Neural cell (in vitro differentiated cells): ENCODE data around the gene LDLRAD3. TPM values are rescaled to one million over a fixed set of nuclear protein-coding genes. Genes with fewer than 3 reads are reported as not detected.

Source experiments
- H2AFZ ChIP-seq: fragments of 200-600, 300-800 bp; sonication (generic), shearing (Covaris generic); 2 replicates; pipeline ENCODE4 v1.6.0; 2014; ENCODE audit warnings: low read depth, mild to moderate bottlenecking, antibody characterized with exemption, low read length, moderate library complexity
- H3F3A ChIP-seq: fragments of 200-600 bp; shearing (Covaris generic); 2 replicates; pipeline ENCODE4 v1.6.1; 2016; ENCODE audit warnings: mild to moderate bottlenecking, moderate library complexity, mixed read lengths, antibody characterized with exemption, low read length; ENCODE audit not compliant: insufficient read depth, poor library complexity, severe bottlenecking
- H3K27ac ChIP-seq: fragments of 200-600, 300-800 bp; sonication (generic), shearing (Covaris generic); 2 replicates; pipeline ENCODE4 v1.5.1; 2014; ENCODE audit warnings: mild to moderate bottlenecking, low read length, moderate library complexity
- H3K27me3 ChIP-seq: fragments of 300-800, 200-600 bp; sonication (generic), shearing (Covaris generic); 2 replicates; pipeline ENCODE4 v1.6.0; 2014; ENCODE audit warnings: mild to moderate bottlenecking, low read depth, low read length, moderate library complexity; ENCODE audit not compliant: insufficient read depth
- H3K36me3 ChIP-seq: fragments of 300-800, 200-600 bp; sonication (generic), shearing (Covaris generic); 2 replicates; pipeline ENCODE4 v1.5.1; 2014; ENCODE audit warnings: mild to moderate bottlenecking, antibody characterized with exemption, low read length, moderate library complexity; ENCODE audit not compliant: insufficient read depth
- H3K4me2 ChIP-seq: fragments of 300-800, 200-600 bp; sonication (generic), shearing (Covaris generic); 2 replicates; pipeline ENCODE4 v1.6.0; 2014; ENCODE audit warnings: mild to moderate bottlenecking, low read length
- H3K4me3 ChIP-seq: fragments of 300-800, 200-600 bp; sonication (generic), shearing (Covaris generic); 2 replicates; pipeline ENCODE4 v1.5.1; 2014; ENCODE audit warnings: mild to moderate bottlenecking, low read length, moderate library complexity
- H3K79me2 ChIP-seq: fragments of 200-600 bp; shearing (Covaris generic); replicated peaks from 2 replicates; pipeline ENCODE4 v1.6.0; 2014; ENCODE audit warnings: mild to moderate bottlenecking, low read length, moderate library complexity; ENCODE audit not compliant: insufficient read depth
- H3K9ac ChIP-seq: fragments of 300-800, 200-600 bp; sonication (generic), shearing (Covaris generic); 2 replicates; pipeline ENCODE4 v1.6.1; 2016; ENCODE audit warnings: mild to moderate bottlenecking, low read length, mixed read lengths
- H3K9me2 ChIP-seq: fragments of 200-600 bp; shearing (Covaris generic); 2 replicates; pipeline ENCODE4 v1.6.1; 2016; ENCODE audit warnings: mild to moderate bottlenecking, low read length, mixed read lengths; ENCODE audit not compliant: insufficient read depth
- H3K9me3 ChIP-seq: fragments of 200-600, 300-800 bp; sonication (generic), shearing (Covaris generic); 2 replicates; pipeline ENCODE4 v1.6.1; 2016; ENCODE audit warnings: mild to moderate bottlenecking, mixed run types, low read length, moderate library complexity, mixed read lengths
- H4K20me1 ChIP-seq: fragments of 200-600 bp; shearing (Covaris generic); 2 replicates; pipeline ENCODE4 v1.6.1; 2016; ENCODE audit warnings: mild to moderate bottlenecking, mixed run types; ENCODE audit not compliant: insufficient read depth
- CTCF ChIP-seq: fragments of 450-650 bp; IDR thresholded peaks from 2 replicates; pipeline ENCODE4 v1.5.1; 2014; ENCODE audit warnings: antibody characterized with exemption, mild to moderate bottlenecking, moderate library complexity; ENCODE audit not compliant: poor library complexity, severe bottlenecking
- EP300 ChIP-seq: fragments of 450-650 bp; conservative IDR thresholded peaks from 2 replicates; pipeline ENCODE4 v1.6.1; 2014; ENCODE audit warnings: antibody characterized with exemption, mild to moderate bottlenecking, moderate library complexity; ENCODE audit not compliant: poor library complexity, severe bottlenecking
- EZH2 ChIP-seq: fragments of 200-600, 300-800 bp; shearing (Covaris generic), sonication (generic); IDR thresholded peaks from 2 replicates; pipeline ENCODE4 v1.6.1; 2014; ENCODE audit warnings: antibody characterized with exemption, low read length, borderline replicate concordance, mild to moderate bottlenecking; ENCODE audit not compliant: insufficient read depth, poor library complexity, severe bottlenecking
- MXI1 ChIP-seq: fragments of 450-650 bp; conservative IDR thresholded peaks from 2 replicates; pipeline ENCODE4 v1.6.1; 2014; ENCODE audit warnings: antibody characterized with exemption, mild to moderate bottlenecking; ENCODE audit not compliant: poor library complexity, severe bottlenecking
- POLR2AphosphoS5 ChIP-seq: IDR thresholded peaks from 2 replicates; pipeline ENCODE4 v1.6.1; 2012
- RAD21 ChIP-seq: fragments of 450-650 bp; conservative IDR thresholded peaks from 2 replicates; pipeline ENCODE4 v1.6.1; 2014; ENCODE audit warnings: antibody characterized with exemption, mild to moderate bottlenecking, moderate library complexity
- REST ChIP-seq: IDR thresholded peaks from 2 replicates; pipeline ENCODE4 v1.6.1; 2012; ENCODE audit warnings: borderline replicate concordance
- SMC3 ChIP-seq: fragments of 450-650 bp; conservative IDR thresholded peaks from 2 replicates; pipeline ENCODE4 v1.6.1; 2014; ENCODE audit warnings: antibody characterized with exemption, mild to moderate bottlenecking, moderate library complexity; ENCODE audit not compliant: poor library complexity
- TAF1 ChIP-seq: IDR thresholded peaks from 2 replicates; pipeline ENCODE4 v1.6.1; 2012; ENCODE audit warnings: low read depth
- polyA plus RNA-seq: library from polyadenylated mRNA; depleted of rRNA; stranded (reverse); fragments of >200 nt; gene quantifications from 2 replicates; pipeline ENCODE4 v1.2.3, GENCODE V29; 2014

The LDLRAD3 gene
- polyA plus RNA-seq, 1 donor from 2014 or later: 3.5 TPM

- TF ChIP-seq RAD21: no peak
- no peak for TF ChIP-seq EP300
- TF ChIP-seq EZH2: no peak
- Histone ChIP-seq H3K4me3 (no peak overlapping the region), H3K36me3 (no peaks in the 10 kb centered on the region), H3K27me3 (no peaks in the 10 kb centered on the region), H4K20me1 (no peaks in the 10 kb centered on the region), H3K27ac (no peak overlapping the region), H3K4me2 (no peak overlapping the region), H3K9me2 (no peaks in the 10 kb centered on the region), H3K9ac (no peak overlapping the region), H3K9me3 (no peaks in the 10 kb centered on the region), H3K79me2 (no peaks in the 10 kb centered on the region), H3F3A (no peaks in the 10 kb centered on the region), H2AFZ (no peak overlapping the region)
These were observed 268.0 kb downstream of the LDLRAD3 start for GRCh38 chr11:36211761-36212430.

GRCh38 chr11:36212564-36213392, 268.9 kb downstream of the LDLRAD3 start:
- Histone ChIP-seq H3K9ac (no peak overlapping the region), H3K9me2 (no peaks in the 10 kb centered on the region), H3K27ac (no peak overlapping the region), H3K4me3 (no peak overlapping the region), H3F3A (no peaks in the 10 kb centered on the region), H3K79me2 (no peaks in the 10 kb centered on the region), H3K36me3 (no peaks in the 10 kb centered on the region), H3K27me3 (no peaks in the 10 kb centered on the region), H4K20me1 (no peaks in the 10 kb centered on the region), H3K9me3 (no peaks in the 10 kb centered on the region), H3K4me2 (no peak overlapping the region), H2AFZ (no peak overlapping the region)
- no peak for TF ChIP-seq POLR2AphosphoS5
- no peak for TF ChIP-seq TAF1
- TF ChIP-seq RAD21: no peak
- TF ChIP-seq CTCF: no peak
- TF ChIP-seq SMC3: no peak
- TF ChIP-seq EP300: no peak
- TF ChIP-seq EZH2: no peak
- TF ChIP-seq REST: no peak
- TF ChIP-seq MXI1: no peak
